OCI-LY3 (cell line): Measurements from ENCODE around the gene COX6B2.

Experiments used
- EZH2phosphoT487 ChIP-seq: fragments of 200-600 bp; shearing (Covaris generic); IDR thresholded peaks from 2 replicates; pipeline ENCODE4 v1.6.1; 2018; ENCODE audit warnings: antibody characterized with exemption, mixed run types, low read depth
- TF ChIP-seq, protein P1 (sequence below): fragments of 200-600, 300-600 bp; sonication (generic); IDR thresholded peaks from 2 replicates; pipeline ENCODE4 v1.5.1; 2014; ENCODE audit warnings: antibody characterized with exemption, low read length, low read depth

DNA sequence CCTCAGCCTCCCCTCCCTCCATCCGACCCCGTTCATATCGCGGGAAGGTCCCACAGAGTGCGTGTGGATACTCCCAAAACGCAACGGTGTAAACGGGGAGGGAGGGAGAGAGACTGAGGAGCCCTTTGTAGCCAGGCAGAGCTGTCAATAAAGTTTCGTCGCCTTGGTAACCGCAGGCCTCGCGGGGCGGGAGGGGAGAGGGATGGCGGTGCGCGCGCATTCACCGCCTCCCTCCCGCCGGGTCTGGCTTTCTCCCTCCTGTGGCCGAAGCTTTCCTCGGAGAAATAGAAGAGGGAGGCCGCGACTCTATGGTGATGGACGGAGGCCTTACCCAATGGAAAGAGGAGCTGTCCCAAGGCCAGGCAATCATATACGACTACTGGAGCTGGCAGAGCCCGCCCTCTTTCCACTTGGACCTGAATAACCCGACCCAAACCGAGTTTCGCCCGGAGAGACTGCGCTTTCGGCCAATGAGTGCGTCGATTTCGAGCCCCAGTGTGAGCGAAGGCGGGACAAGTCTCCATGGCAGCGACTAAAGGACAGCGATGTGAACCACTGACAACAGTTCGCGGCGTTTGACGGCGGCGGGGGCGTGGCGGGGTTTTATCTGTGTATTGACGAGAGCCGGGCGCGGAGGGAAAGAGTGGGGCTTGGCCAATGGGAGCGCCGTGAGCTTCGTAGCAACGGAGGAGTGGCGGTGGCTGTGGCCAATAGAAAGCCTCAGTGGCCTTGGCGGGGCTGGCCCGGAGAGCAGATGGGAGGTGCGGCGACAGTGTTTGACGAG is 15.2 kb downstream of the COX6B2 start, which contains the start of gene KMT5C:
- TF ChIP-seq, protein P1, sequence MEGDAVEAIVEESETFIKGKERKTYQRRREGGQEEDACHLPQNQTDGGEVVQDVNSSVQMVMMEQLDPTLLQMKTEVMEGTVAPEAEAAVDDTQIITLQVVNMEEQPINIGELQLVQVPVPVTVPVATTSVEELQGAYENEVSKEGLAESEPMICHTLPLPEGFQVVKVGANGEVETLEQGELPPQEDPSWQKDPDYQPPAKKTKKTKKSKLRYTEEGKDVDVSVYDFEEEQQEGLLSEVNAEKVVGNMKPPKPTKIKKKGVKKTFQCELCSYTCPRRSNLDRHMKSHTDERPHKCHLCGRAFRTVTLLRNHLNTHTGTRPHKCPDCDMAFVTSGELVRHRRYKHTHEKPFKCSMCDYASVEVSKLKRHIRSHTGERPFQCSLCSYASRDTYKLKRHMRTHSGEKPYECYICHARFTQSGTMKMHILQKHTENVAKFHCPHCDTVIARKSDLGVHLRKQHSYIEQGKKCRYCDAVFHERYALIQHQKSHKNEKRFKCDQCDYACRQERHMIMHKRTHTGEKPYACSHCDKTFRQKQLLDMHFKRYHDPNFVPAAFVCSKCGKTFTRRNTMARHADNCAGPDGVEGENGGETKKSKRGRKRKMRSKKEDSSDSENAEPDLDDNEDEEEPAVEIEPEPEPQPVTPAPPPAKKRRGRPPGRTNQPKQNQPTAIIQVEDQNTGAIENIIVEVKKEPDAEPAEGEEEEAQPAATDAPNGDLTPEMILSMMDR: no peak
- no peak for TF ChIP-seq EZH2phosphoT487
